ENCODE data around the gene BCL10.

BCL10 gene

GRCh38 chr1:85276215-85276977, at the start of gene BCL10:
Gene BCL10 (minus strand): TSS chr1:85276632. CDS start chr1:85276352, 280 bp downstream.
- DNase-seq (ENCODE audit: low read depth), result peak; percentile 97

- no peak for DNase-seq (ENCODE audit: low read depth)
Measured at GRCh38 chr1:85325920-85326319, 49.5 kb upstream of the BCL10 start.

GRCh38 chr1:85323770-85324169, 47.3 kb upstream of the BCL10 start:
- no peak for DNase-seq (ENCODE audit: low read depth)

- no peak for DNase-seq (ENCODE audit: low read depth)
Measured at GRCh38 chr1:85322655-85323054, 46.2 kb upstream of the BCL10 start.

GRCh38 chr1:85321237-85321964, 45.0 kb upstream of the BCL10 start:
- no peak for DNase-seq (ENCODE audit: low read depth)

GRCh38 chr1:85320371-85321131, 44.1 kb upstream of the BCL10 start:
- DNase-seq (ENCODE audit: low read depth), result no peak

GRCh38 chr1:85319931-85320330, 43.5 kb upstream of the BCL10 start:
- DNase-seq (ENCODE audit: low read depth), result no peak

- no peak for DNase-seq (ENCODE audit: low read depth)
Measured at GRCh38 chr1:85319491-85319890, 43.1 kb upstream of the BCL10 start.

GRCh38 chr1:85318217-85318616, 41.8 kb upstream of the BCL10 start:
- DNase-seq (ENCODE audit: low read depth), result no peak

GRCh38 chr1:85317560-85317959, 41.1 kb upstream of the BCL10 start:
- no peak for DNase-seq (ENCODE audit: low read depth)

- no peak for DNase-seq (ENCODE audit: low read depth)
Measured at GRCh38 chr1:85316321-85316720, 39.9 kb upstream of the BCL10 start.

- DNase-seq (ENCODE audit: low read depth), result no peak
Measured at GRCh38 chr1:85315789-85316188, 39.4 kb upstream of the BCL10 start.

- DNase-seq (ENCODE audit: low read depth), result no peak
Measured at GRCh38 chr1:85314726-85315125, 38.3 kb upstream of the BCL10 start.

GRCh38 chr1:85313888-85314696, 37.7 kb upstream of the BCL10 start:
- no peak for DNase-seq (ENCODE audit: low read depth)

- DNase-seq (ENCODE audit: low read depth), result no peak
Measured at GRCh38 chr1:85311818-85312217, 35.4 kb upstream of the BCL10 start.

- no peak for DNase-seq (ENCODE audit: low read depth)
Measured at GRCh38 chr1:85308833-85309350, 32.5 kb upstream of the BCL10 start.

- peak; percentile 49 for DNase-seq (ENCODE audit: low read depth)
Measured at GRCh38 chr1:85307987-85308832, 31.8 kb upstream of the BCL10 start.

- no peak for DNase-seq (ENCODE audit: low read depth)
Measured at GRCh38 chr1:85306236-85306635, 29.8 kb upstream of the BCL10 start.

GRCh38 chr1:85303440-85304162, 27.2 kb upstream of the BCL10 start:
- no peak for DNase-seq (ENCODE audit: low read depth)

GRCh38 chr1:85300140-85300539, 23.7 kb upstream of the BCL10 start:
- no peak for DNase-seq (ENCODE audit: low read depth)

Measured in stimulated activated CD8-positive, alpha-beta memory T cell treated with anti-CD3 and anti-CD28 coated beads, Interleukin-4, amount 100 ng/mL, for 24 hours (primary cell).